ENCODE results near the gene PIM3.

DNA sequence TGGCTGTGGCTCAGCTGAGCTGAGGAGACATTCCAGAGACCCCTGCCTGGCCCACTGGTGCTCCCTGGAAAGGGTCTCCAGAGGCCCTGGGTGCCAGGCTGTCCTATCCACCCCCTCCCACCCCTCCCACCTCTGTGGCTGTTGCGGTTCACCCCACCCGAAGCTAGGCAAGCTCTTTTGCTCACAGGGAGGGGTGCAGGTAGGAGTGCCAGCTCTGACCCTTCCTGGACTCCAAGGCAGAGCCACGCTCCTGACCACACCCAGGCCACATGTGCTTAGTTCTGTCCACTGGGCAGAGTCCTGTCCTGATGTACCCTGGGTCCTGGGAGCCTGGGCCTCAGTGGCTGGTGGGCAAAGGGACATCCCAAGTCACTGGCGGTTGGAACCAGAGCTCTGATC lies 35.5 kb downstream of the PIM3 start:
- TF ChIP-seq, protein P1, sequence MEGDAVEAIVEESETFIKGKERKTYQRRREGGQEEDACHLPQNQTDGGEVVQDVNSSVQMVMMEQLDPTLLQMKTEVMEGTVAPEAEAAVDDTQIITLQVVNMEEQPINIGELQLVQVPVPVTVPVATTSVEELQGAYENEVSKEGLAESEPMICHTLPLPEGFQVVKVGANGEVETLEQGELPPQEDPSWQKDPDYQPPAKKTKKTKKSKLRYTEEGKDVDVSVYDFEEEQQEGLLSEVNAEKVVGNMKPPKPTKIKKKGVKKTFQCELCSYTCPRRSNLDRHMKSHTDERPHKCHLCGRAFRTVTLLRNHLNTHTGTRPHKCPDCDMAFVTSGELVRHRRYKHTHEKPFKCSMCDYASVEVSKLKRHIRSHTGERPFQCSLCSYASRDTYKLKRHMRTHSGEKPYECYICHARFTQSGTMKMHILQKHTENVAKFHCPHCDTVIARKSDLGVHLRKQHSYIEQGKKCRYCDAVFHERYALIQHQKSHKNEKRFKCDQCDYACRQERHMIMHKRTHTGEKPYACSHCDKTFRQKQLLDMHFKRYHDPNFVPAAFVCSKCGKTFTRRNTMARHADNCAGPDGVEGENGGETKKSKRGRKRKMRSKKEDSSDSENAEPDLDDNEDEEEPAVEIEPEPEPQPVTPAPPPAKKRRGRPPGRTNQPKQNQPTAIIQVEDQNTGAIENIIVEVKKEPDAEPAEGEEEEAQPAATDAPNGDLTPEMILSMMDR (IDR thresholded peaks at IDR 0.05) = no peak
- TF ChIP-seq POLR2A (IDR thresholded peaks at IDR 0.05) (no peak), EP300 (IDR thresholded peaks at IDR 0.05) (no peak)
